ENCODE measurements around the gene CLECL1. TPM values are rescaled to one million over a fixed set of nuclear protein-coding genes. Genes with fewer than 3 reads are reported as not detected.

Gene CLECL1
- polyA plus RNA-seq, 1 of the 3 experiments (the other 2 are of a cell fraction) = not detected

- Histone ChIP-seq H3K27ac (ENCODE audit: low read depth in 2 of 2, low read length in 1 of 2) (no peak overlapping the region), H3K4me3 (ENCODE audit: low read depth in 2 of 2, low read length in 1 of 2) (no peak overlapping the region), H4K20me1 (ENCODE audit: insufficient read depth) (no peaks in the 10 kb centered on the region), H3K9me2 (no peaks in the 10 kb centered on the region), H3K27me3 (ENCODE audit: insufficient read depth) (peaks cover 32% of the 10 kb centered on the region; the same call in 1 of the 2 replicates), H3K36me3 (replicated peaks in 1 of 2; ENCODE audit: control insufficient read depth in 1 of 2, insufficient read depth in 2 of 2, low read length in 1 of 2) (no peaks in the 10 kb centered on the region), H3K9me3 (no peaks in the 10 kb centered on the region), H3F3A (replicated peaks; ENCODE audit: insufficient read depth) (no peaks in the 10 kb centered on the region), H3K79me2 (ENCODE audit: insufficient read depth) (no peaks in the 10 kb centered on the region), H2AFZ (ENCODE audit: low read depth) (no peak overlapping the region), H3K9ac (no peak overlapping the region), H3K4me1 (ENCODE audit: control insufficient read depth in 1 of 2, insufficient read depth in 2 of 2, low read depth in 1 of 2, low read length in 1 of 2) (no peaks in the 10 kb centered on the region), H3K4me2 (no peak overlapping the region)
- WGBS (ENCODE audit: low lambda C conversion rate) = 29% methylated on average over 3 of the region's 3 CpGs
- DNase-seq = no peak
- CTCF ChIA-PET = interaction anchor here (1.3 to 1.6 kb wide), 2 partner anchors 13 to 15 kb away, joined by 3 to 5 read pairs; no protein-coding TSS in a partner anchor
- TF ChIP-seq SMC3 (IDR thresholded peaks at IDR 0.05; ENCODE audit: low read depth, low read length) = no peak
- TF ChIP-seq GATA2 (CRISPR knock-in tag; IDR thresholded peaks at IDR 0.05) = no peak
- TF ChIP-seq RXRA (IDR thresholded peaks at IDR 0.05; ENCODE audit: borderline replicate concordance, low read depth) = no peak
- no peak for TF ChIP-seq RAD21 (IDR thresholded peaks at IDR 0.05; ENCODE audit: low read length)
- no peak for TF ChIP-seq MAX (IDR thresholded peaks at IDR 0.05; ENCODE audit: low read depth)
- no peak for TF ChIP-seq FOXM1 (IDR thresholded peaks at IDR 0.05; ENCODE audit: low read depth)
- no peak for TF ChIP-seq PBX3 (IDR thresholded peaks at IDR 0.05)
- TF ChIP-seq IRF3 (IDR thresholded peaks at IDR 0.05; ENCODE audit: low read depth, low read length) = no peak
- POLR2A ChIA-PET = no interaction called here
These were observed 2.7 kb upstream of the CLECL1 start for GRCh38 chr12:9735601-9736000.

GRCh38 chr12:9731797-9732196, 1.1 kb downstream of the CLECL1 start:
- H4K20me1 ChIP-seq (ENCODE audit: insufficient read depth) = no peaks in the 10 kb centered on the region
- no peaks in the 10 kb centered on the region for H3K79me2 ChIP-seq (ENCODE audit: insufficient read depth)
- H2AFZ ChIP-seq (ENCODE audit: low read depth) = no peak overlapping the region
- CTCF ChIA-PET = interaction anchor here (1.2 to 1.6 kb wide), 2 partner anchors 24 to 194 kb away, joined by 3 to 4 read pairs; no protein-coding TSS in a partner anchor
- no peak overlapping the region for H3K9ac ChIP-seq
- H3K36me3 ChIP-seq (replicated peaks in 1 of 2; ENCODE audit: control insufficient read depth in 1 of 2, insufficient read depth in 2 of 2, low read length in 1 of 2) = no peaks in the 10 kb centered on the region
- WGBS (ENCODE audit: low lambda C conversion rate) = 17% methylated on average over 2 of the region's 2 CpGs
- H3K27me3 ChIP-seq (ENCODE audit: insufficient read depth) = peaks cover 18% of the 10 kb centered on the region; the same call in 1 of the 2 replicates
- POLR2A ChIA-PET = no interaction called here
- no peak overlapping the region for H3K4me2 ChIP-seq
- no peak for TF ChIP-seq TEAD4 (IDR thresholded peaks at IDR 0.05; ENCODE audit: borderline replicate concordance, insufficient read depth)
- no peak for TF ChIP-seq EP300 (IDR thresholded peaks at IDR 0.05; ENCODE audit: borderline replicate concordance in 1 of 2, low read depth in 1 of 2, low read length in 1 of 2)
- TF ChIP-seq SMC3 (IDR thresholded peaks at IDR 0.05; ENCODE audit: low read depth, low read length) = no peak
- no peak for TF ChIP-seq ELF1 (IDR thresholded peaks at IDR 0.05)
- TF ChIP-seq RAD21 (IDR thresholded peaks at IDR 0.05; ENCODE audit: low read length) = no peak
- TF ChIP-seq ZBTB33 (IDR thresholded peaks at IDR 0.05; ENCODE audit: borderline replicate concordance, low read depth) = no peak
- no peak for TF ChIP-seq EZH2phosphoT487 (IDR thresholded peaks at IDR 0.05; ENCODE audit: borderline replicate concordance, low read depth)
- TF ChIP-seq RFX5 (IDR thresholded peaks at IDR 0.05; ENCODE audit: low read length) = no peak
- no peak for TF ChIP-seq FOXJ3 (CRISPR knock-in tag; IDR thresholded peaks at IDR 0.05)
- no peak for TF ChIP-seq GABPA (IDR thresholded peaks at IDR 0.05; ENCODE audit: low read depth)
- no peak for DNase-seq
- H3F3A ChIP-seq (replicated peaks; ENCODE audit: insufficient read depth) = no peaks in the 10 kb centered on the region
- no peaks in the 10 kb centered on the region for H3K4me1 ChIP-seq (ENCODE audit: control insufficient read depth in 1 of 2, insufficient read depth in 2 of 2, low read depth in 1 of 2, low read length in 1 of 2)
- no peak overlapping the region for H3K27ac ChIP-seq (ENCODE audit: low read depth in 2 of 2, low read length in 1 of 2)
- H3K9me3 ChIP-seq = no peaks in the 10 kb centered on the region
- no peaks in the 10 kb centered on the region for H3K9me2 ChIP-seq
- no peak overlapping the region for H3K4me3 ChIP-seq (ENCODE audit: low read depth in 2 of 2, low read length in 1 of 2)

Data from SK-N-SH (cell line).